GM21737 (cell line): ENCODE results near the gene ZDHHC11B.

Source experiments
- ATAC-seq: cut with Tn5 transposase; IDR thresholded peaks from one replicate; pipeline ENCODE4 v1.9.1; 2021; ENCODE audit warnings: mild to moderate bottlenecking, moderate library complexity; ENCODE audit not compliant: unreplicated experiment

The ZDHHC11B gene

DNA sequence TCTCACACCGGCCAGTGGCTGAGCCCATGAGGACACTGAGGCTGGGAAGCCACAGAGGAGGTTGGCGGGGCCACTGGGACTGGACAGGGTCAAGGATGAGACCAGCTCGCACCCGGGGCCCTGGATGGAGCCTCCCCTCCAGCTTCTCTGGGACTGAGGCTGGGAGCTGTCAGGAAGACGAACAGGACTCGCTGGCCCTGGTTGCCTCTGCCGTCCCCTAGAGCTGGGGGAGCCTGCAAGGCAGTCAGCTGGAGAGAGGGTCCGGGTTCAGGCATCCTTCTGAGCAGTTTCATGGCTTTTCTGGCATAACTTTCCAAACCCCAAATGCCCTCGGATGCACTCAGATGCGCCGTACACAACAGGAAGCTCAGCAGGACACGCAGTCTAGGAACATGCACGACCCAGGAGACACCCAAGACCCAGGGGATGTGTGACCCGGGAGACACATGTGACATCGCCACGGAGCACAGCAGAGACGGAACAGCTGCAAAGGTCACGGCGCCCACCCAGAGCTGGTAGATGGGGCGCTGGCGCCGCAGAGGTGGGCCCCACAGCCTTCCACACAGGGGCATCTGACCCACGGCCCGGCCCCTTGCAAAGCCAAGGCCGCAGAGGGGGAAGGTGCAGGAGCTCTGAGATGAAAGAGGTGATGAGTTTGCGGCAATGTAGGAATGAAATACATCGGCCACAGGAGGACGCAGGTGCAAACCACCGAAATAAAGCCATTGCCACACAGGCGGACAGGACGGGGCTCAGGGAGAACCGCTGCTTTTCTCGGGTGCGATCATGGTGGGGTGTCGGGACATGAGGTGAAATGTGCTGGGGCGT lies 108.4 kb downstream of the ZDHHC11B start:
- ATAC-seq = no peak

DNA sequence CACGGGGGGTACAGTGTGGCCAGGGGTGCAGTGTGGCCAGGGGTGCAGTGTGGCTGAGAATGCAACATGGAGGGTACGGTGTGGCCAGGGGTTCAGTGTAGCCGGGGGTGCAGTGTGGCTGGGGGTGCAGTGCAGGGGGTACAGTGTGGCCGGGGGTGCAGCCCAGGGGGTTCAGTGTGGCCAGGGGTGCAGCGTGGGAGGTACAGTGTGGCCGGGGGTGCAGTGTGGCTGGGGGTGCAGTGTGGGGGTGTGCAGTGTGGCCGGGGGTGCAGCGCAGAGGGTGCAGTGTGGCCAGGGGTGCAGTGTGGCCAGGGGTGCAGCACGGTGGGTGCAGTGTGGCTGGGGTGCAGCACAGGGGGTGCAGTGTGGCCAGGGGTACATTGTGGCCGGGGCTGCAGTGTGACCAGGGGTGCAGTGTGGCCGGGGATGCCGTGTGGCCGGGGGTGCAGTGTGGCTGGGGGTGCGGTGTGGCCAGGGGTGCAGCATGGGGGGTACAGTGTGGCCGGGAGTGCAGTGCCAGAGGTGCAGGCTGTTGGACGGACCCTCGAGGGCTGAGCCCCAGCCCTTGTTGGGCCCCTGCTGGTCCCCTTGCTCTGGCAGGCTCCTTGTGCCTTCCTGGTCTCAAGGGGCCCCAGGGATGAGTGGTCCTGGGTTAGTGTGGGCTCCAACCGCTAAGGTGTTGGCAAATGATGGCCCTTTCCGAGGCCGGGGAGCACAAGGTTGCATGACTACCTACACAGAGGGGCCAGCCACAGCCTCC lies 109.2 kb downstream of the ZDHHC11B start:
- no peak for ATAC-seq

DNA sequence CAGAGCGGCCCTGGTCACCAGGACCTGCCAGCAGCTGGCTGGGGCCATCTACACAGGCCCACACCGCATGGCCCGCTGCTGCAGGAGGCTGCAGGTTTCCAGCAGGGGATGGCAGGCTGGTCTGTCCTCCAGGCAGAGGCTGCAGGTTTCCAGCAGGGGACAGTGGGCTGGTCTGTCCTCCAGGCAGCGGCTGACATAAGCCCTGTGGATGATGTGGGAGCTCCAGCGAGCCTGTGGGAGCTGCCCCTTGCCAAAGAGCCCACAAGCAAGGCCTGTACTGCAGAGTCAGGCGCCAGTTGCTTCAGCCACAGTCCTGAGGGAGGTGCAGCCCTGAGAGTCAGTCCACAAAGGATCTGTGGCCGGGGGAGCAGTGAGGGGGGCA lies 109.9 kb downstream of the ZDHHC11B start:
- no peak for ATAC-seq

DNA sequence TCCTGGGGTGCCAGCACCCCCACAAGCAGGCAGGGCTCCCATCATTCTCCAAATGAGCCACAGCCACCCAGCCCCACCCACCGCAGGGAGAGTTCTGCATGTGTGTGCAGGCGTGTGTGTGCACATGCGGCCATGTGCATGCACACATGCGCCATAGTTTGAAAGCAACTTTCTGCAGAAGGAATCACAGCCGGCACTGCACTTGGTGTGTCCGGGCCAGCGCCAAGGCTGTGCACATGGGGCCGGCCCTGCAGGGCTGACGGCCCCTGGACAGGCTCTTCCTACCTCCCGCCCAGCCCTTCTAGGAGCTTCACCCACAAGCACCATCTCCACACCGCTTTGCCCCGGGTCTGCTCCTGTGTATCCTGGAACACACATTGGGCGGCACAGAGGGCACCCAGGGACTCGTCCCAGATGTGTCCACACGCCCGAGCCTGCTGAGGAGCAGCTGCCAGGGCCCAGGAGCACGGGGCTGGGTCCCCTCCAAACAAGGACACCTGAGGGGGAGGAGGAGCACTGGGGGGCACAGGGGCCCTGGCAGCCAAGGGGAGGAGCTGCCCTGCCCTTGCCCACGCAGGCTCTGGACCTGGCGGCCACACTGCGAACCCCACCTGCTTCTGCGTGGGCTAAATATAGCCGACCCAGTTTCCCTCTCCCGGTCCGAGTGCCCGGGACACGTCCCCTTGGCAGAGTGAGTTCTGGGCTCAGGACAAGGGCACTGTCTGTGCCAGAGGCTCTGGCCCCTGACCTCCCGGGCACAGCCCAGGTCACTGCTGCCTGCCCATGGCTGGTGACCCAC lies 110.5 kb downstream of the ZDHHC11B start:
- no peak for ATAC-seq

DNA sequence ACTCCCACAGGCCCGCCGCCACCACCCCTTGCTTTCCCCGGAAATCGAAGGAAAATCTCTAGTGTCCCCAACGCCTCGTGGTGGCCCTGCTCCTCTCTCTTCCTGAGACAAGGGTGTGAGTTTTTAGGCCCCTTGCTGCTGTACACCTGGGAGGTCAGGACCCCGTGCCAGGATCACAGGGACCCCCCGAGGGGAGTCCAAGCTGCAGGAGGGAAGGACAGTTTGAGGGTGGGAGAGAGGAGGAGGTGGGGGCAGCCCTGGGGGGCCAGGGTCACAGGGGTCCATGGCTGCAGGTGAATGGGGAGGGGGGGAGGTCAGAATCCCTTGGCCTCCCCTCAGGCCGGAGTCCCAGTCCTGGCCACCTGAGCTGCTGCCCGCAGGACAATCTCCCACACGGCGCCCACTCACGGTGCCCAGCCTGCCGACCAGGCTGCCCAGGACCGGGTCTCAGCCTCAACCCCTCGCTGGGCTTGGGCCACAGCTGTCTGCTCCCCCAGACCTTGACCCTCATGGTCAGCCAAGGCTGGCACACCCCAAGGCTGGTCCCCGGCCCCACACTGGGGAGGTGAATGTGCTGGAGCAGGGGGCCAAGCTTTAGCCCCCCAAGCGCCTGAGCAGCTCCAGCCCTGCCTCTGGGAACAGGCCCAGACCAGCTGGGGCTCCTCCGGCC lies 111.2 kb downstream of the ZDHHC11B start:
- ATAC-seq = no peak

DNA sequence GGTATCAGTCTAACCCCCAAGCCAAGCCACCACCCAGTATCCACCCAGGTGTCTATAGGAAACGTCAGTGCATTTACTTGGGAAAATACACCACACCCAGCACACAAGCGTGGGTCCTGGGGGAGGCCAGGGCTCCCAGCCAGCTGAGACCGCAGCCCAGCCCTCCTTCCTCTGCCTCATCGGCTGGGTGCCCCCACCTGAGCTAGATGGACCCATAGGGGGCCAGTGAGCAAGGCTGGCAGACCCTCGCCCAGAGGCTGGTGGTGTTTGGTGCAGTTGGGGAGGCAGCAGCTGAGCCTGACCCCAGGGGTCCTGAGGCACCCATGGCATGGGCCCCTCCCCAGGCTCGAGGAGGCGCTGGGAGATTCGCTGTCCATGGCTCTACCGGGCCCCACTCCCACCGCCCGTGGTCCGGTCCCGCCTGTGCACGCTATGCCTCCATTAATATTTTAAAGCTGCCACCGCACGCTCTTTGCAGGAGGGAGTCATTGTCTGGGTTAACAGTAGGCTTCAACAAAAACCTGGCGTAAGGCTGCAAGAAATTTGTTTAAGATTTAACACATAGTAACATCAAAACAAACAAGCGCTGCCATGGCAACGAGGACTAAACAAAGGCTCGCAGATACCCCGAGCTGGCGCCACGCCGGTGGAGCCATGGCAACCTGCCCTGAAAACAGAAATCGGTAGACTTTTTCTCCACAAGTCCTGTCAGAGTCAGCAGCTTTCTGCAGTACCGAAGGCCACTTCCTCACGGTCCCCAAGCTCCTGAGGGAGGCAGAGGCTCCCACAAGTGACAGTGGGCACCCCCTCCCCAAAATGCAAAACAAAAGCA lies 112.0 kb downstream of the ZDHHC11B start:
- ATAC-seq = no peak

DNA sequence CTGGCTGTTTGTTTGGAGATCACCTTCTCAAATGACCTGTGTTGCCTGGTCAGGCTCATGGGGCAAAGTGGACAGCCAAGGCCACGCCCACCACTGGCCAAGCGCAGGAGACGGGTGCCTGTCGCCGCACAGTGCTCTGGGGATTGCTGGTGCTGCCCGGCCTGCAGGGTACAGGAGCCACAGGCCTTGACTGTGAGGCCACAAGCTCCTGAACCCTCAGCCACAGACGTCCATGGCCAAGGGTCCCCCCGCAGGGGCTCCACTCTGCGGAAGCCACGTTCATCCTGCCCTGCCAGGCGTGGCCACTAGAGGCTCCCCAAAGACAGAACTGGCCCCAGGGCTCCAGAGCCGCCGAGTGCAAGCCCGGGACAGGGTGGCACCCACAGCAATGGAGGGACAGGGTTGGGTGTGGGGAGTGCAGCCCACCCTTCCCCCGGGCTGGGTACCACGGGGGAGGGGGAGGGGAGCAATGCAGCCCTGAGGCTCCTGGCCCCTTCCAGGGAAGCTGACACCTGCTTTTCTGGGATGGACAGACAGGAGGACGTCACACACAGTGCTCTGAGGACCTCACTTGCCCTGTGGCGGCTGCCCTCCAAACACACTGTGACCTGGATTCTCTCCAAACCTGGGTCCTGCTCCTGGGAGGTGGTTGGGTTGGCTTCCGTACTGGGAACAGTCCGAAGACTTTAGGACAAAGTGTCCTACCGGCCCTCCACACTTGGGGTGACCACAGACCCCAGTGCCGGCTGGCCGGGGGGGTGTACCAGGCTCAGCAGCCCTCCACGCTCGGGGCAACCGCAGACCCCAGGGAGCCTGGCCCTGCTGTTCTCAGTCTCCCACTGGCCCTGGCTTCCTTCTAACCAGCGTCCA lies 112.8 kb downstream of the ZDHHC11B start:
- no peak for ATAC-seq

DNA sequence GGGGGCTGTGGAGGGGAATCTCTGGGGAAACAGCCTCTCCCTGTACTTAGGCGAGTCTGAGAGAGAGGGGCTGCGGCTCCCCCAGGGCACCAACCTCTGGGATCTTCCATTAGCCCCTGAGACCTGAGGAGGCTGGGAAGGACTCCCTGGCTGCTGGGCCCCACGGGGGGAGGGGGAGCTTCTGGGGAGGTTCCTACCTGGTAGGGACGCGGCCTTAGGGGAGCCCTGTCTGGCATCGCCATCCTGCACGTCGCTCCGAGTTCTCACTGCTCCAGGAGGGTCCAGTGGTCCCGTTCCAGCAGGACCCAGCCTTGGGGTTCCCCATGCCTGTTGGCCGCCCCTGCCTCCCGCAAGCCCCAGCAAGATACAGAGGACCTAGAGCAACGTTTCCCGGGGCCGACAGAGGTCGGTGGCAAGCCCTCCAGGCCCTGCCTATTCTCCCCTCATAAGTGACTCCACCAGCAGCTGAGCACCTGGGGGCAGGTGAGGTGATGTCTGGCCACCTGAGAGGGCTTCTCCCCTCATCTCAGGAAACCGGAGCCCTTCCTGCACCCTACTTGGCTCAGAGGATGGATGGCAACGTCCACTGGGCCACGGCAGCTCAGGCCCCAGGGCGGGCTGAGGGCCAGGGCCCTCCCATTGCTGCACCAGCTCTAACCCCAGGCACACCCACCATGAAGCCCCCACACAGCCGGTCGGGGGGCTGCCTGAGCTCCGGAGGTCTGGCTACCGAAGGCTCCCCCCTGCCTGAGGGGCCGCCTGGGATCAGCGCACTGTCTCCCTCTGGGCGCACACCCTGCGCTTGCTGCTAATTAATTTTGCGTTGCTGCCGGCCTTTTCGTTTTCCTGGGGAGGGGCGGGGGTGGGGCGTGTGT lies 113.9 kb downstream of the ZDHHC11B start:
- ATAC-seq = no peak

DNA sequence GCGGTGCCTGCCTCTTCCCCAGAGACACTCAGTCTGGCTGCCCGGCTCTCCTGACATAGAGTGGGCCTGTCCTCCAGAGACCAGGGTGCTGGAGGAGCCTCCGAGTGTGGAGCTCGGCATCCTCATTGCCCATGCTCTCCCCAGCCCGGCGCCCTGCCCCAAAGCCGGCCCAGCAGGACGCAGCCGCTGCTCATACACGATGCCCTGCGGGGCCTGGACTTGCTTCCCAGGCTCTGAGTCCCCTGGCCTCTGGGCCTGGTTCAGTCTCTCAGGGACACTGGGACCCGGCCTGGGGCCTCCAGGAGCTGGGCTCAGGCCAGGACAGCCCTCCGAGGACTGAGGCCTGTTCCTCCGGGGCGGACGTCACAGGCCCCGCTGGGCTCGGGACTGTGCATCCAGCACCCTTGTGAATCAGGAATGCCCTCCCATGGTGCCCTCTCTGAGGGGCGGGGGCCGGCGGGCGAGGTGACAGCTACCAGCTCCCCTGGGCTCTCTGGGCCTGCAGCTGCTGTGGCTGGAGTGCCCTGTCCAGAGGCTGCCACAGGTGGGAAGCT lies 114.6 kb downstream of the ZDHHC11B start:
- no peak for ATAC-seq

DNA sequence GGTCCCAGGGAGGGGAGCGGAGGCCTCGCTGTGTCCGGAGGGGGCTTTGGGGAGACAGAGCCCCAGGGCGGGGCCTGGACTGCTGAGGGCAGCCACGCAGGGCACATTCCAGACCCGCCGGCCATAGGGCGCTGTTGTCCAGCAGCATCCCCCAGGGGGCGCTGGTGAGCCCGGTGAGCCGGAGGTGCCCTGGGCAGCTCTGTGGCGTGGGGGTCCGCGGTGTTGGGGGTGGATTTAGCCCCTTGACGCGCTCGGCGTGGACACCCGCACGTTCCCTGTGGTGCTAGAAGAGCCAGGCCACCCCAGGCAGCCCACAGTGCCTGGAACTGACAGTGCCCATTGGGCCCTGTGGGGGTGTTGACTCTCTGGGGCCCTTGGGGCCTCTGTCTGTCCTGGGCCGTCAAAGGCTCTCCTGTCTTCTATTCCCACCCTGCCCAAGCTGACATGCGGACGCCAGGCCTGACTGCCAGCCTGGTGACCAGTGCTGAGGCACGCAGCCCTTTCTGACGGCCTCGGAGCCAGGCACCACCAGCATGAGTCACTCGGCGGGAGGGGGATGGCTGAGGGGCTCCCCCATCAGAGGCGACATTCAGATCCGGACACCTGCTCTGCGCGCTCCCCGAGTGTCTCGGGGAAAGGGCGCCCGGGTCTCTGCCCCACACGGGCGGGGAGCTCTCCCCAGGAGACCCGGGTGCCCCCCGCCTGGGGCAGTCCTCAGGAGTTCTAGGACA lies 115.3 kb downstream of the ZDHHC11B start:
- no peak for ATAC-seq

DNA sequence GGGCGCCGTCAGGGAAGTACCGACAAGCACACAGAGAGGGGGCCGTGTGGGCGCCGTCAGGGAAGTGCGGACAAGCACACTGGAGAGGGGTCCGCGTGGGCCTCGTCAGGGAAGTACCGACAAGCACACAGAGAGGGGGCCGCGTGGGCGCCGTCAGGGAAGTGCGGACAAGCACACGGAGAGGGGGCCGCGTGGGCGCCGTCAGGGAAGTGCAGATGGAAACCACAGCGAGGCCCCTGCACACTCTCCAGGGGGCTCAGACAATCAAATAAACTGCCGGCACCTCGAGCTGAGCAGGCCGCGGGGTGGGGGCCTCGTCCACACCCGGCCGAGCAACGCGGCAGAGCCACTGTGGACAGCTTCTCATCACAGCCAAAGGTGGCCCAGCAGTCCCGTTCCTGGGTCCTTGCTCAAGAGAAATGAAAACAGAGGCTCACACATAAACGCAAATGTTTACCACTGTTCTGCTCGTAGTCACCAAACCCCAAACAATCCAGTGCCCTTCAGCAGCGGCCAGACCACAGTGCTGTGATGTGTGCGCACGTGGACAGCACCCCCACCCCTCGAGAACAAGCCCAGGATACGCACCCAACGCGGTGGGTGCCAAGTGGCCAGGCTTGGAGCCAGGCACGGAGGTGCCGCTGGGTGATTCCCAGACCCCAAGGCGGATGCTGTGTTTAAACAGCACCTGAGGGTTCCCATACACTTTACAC lies 116.1 kb downstream of the ZDHHC11B start:
- no peak for ATAC-seq

DNA sequence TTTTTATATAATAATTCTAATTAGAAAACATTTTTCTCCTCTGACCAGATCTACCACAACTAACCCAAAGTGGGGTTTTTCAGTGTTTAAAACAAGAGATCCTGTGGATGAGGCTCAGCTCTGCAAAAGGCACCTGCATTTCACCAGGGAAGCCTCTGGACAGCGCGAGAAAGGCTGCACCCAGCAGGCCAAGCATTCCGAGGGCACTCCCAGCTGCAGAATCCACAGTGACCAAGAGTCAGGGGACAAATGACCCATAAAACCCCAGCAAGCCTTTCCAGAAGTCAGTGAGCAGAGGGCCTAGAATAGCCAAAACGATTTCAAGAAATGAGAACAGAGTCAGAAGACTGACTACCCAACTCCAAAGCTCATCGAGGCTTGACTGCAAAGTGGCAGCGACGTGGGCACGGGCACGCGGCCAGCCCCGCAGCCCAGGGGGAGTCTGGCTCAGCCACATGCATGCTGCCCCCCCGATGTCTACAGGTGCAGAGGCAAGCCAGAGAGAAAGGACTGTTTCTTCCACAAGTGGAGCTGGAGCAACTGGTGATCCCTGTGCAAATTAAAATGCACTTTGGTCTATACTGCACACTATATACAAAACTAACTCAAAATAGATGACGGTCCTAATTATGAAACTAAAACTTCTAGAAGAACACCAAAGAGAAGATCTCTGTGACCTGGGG lies 117.6 kb downstream of the ZDHHC11B start:
- no peak for ATAC-seq

DNA sequence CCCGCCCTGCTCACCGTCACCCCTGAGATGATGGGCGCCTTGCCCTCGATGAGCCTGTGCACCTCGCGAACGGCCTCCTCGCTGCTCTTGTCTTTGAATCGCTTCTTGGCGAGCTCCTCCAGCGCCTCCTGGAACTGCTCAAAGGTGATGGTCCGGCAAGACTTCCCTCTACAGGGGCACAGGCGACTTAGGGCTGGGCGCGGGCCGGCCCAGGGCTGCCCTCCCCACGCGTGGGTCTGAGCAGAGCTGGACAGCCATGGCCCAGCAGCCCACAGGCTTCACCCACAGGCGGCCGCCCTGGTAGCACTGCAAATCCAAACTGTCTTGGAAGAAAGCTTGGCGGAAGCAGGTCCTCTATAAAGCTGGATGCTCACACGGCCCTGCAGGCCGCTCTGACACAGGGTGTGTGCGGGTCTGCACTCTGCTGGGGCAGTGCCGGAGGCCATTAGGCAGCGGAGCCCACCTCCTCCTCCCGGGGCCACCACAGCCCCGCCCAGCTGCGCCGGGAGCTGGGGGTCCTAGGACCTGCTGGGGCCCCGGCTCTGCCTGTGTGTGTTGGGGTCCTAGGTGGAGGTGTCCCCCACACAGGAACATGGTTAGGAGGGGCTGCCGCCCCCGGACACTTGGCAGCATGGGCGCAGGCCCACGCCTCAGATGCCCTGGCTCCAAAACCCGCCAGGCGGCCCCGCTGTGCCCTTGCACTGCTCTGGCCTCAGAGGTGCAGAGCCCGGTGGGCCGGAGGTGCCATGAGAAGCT lies 118.4 kb downstream of the ZDHHC11B start:
- ATAC-seq = no peak

DNA sequence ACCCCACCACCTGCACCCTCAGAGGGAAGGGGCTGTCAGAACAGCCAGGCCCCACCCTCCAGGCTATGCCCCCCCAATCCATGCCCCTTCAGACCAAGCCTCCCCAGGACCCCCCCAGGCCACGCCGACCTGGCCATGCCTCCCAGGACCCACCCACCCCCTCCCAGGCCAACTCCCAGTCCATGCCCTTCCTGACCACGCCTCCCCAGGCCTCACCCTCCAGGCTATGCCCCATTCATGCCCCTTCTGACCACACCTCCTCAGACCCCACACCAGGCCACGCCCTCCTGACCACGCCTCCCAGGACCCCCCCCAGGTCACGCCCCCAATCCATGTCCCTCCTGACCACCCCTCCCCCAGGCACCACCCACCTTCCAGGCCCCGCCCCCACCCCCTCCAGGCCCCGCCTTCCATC lies 119.0 kb downstream of the ZDHHC11B start:
- ATAC-seq = no peak

DNA sequence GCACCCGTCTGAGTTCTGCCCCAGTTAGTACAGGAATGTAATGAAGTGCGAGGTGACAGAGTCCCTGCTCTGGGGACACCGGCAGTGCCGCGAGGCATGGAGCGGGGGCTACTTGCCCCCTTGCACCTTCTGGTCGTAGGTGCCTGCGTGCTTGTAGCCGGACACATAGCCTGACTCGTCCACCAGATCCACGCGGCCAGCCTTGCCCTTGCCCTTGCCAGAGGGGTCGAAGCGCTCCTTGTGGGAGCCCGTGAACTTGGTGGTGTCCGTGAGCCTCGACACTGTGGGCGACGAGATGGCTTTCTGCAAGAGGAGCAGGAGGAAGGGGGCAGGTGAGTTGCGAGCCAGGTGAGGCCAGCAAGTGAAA lies 119.6 kb downstream of the ZDHHC11B start:
- no peak for ATAC-seq
